ENCODE results near the gene PTPRJ.

GRCh38 chr11:47948137-47948536 is 32.2 kb upstream of the PTPRJ start:
- no peak for TF ChIP-seq CTCF (IDR thresholded peaks at IDR 0.05; ENCODE audit: poor library complexity)
- no peak for TF ChIP-seq EZH2 (IDR thresholded peaks at IDR 0.05; ENCODE audit: borderline replicate concordance)

All from hepatocyte (in vitro differentiated cells).